NCI-H2196 (cell line): ENCODE results near the gene TMEM191B.
"Not testable (repeated sequence)": the region's sequence is repeated elsewhere in the genome, so short reads cannot be mapped to it uniquely, and the experiment has no call there.

Source experiments
- DNase-seq: peaks from one replicate; lab custom pipeline; 2025; ENCODE audit not compliant: unreplicated experiment; lab: John Stamatoyannopoulos, UW

Gene TMEM191B

DNA sequence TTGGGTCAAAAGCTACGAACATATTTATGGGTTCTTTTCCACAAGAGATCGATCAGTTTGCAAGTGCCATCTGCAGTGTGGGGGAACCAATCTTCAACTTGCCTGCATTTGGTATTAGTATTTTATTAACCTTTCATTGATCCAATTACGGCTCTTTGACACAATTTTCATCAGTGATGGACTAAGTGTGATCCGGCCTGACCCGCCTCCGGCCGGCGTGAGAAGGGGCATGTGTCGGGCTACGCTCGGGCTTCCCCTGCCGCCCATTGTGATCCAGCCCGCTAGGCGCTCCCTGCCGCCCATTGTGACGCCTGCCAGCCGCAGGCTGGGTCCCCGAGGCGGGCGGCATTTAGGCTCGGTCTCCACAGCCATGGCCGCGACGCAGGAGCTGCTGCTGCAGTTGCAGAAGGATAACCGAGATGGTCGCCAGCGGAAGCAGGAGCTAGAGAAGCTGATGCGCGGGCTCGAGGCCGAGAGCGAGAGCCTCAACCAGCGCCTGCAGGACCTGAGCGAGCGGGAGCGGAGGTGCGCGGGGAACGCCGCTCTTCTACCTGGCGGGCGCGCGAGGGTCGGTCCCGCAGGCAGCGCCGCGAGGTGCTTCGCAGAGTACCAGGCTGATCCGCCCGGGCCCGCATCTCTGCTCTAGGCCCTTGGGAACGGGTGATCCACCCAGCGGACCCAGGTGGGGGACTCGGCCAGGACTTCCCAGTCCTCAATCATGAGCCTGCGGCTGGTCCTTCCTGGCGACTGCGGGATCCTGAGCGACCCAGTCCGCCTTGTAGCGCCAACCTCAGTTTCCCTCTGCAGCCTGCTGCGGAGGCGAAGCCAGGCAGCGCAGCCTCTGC is at the start of gene TMEM191B:
Gene TMEM191B (plus strand): TSS at position 51 of the 845 bp plus-strand sequence. CDS start 179 bp downstream, at position 230.
- DNase-seq, result not testable (repeated sequence)

DNA sequence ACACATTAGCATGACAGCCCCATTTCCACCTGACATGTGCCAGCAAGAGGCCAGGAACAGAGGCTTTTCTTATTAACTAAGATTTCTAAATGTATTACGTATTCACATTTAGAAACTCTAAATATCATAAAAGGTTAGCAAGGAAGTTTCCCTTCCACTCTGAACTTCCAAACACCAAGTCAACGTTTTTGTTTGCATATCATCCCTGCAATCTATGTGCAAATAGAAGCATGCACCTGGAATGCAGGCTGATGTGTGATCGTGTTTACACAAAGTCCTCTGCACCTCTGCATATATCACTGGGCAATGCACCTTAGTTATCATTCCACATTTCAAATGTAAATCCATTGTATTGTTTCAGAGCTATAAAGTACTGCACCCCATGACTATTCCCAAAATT is 31.4 kb upstream of the TMEM191B start:
- DNase-seq, result not testable (repeated sequence)

- DNase-seq, result not testable (repeated sequence)
Measured at GRCh38 chr22:18511327-18511726, 16.3 kb upstream of the TMEM191B start.

- DNase-seq, result not testable (repeated sequence)
Measured at GRCh38 chr22:18512378-18512777, 15.2 kb upstream of the TMEM191B start.

- not testable (repeated sequence) for DNase-seq
Measured at GRCh38 chr22:18513454-18513853, 14.1 kb upstream of the TMEM191B start.

DNA sequence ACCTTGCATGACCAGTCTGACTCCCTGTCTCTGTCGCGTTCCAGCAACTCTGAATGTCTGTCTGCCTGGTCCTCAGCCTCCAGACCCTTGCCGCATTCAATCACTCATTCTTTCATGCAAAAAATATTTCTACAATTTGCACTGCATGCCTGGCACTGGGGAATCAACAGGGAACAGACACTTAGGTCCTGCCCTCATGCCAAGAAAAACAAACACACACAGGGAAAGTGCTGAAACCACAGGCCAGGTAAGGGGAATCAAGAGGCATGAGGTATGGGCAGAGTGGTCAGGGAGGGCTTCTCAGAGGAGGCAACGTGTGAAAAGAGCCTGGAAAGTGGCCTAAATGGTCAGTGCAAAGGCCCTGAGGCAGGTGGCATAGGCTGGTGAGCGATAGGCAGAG is 9.5 kb upstream of the TMEM191B start, which contains the start of gene GGTLC3:
Gene GGTLC3 (minus strand): TSS at position 101 of the 400 bp plus-strand sequence. CDS start 264 bp downstream, outside the sequence.
- not testable (repeated sequence) for DNase-seq

- DNase-seq, result not testable (repeated sequence)
Measured at GRCh38 chr22:18522762-18523161, 4.8 kb upstream of the TMEM191B start.

- DNase-seq, result not testable (repeated sequence)
Measured at GRCh38 chr22:18523328-18523727, 4.3 kb upstream of the TMEM191B start.

- not testable (repeated sequence) for DNase-seq
Measured at GRCh38 chr22:18528597-18529415, 1.2 kb downstream of the TMEM191B start.

GRCh38 chr22:18529416-18530145 is 2.0 kb downstream of the TMEM191B start:
- DNase-seq, result not testable (repeated sequence)

GRCh38 chr22:18533633-18534032 is 6.0 kb downstream of the TMEM191B start:
- DNase-seq, result not testable (repeated sequence)

- DNase-seq, result not testable (repeated sequence)
Measured at GRCh38 chr22:18534315-18534714, 6.7 kb downstream of the TMEM191B start.

DNA sequence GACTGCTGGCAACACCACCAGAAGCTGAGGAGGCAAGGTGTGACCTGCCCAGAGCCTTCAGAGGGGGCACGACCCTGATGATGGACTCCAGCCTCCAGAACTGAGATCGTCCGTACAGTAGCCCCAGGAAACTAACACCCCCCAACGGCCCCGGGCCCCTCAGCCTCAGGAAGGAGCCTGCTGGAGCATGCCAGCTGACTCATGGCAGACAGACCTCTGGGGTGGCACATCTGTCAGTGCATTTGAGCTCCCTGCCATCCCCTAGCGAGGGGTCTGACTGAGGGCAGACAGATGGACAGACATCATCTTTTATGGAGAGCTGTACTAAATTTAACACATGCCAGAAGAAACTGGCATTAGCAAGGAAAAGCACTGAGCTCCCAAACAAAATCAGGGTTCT is 12.4 kb downstream of the TMEM191B start:
- DNase-seq, result not testable (repeated sequence)

GRCh38 chr22:18543400-18543799 is 15.8 kb downstream of the TMEM191B start:
- DNase-seq, result not testable (repeated sequence)

DNA sequence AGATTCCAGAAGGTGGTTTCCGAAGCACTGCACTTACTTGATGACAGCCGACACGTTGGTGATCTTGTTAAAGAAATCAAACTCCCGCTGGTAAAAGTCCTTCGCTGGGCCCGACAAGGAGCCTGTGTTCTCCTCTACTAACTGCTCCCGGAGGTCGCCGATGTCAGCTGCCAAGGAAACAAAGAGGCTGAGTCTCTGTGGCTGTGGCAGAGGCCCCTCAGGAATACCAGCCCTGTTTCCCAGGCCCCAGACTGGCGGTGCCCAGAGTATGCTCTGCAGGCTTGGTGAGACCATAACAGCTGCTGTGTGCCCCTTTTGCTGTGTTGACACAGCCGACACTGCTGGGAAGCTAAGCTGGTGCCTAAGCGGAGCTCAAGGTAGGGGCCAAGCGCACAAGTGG is 17.0 kb downstream of the TMEM191B start:
- DNase-seq, result not testable (repeated sequence)

- DNase-seq, result not testable (repeated sequence)
Measured at GRCh38 chr22:18549458-18550179, 22.0 kb downstream of the TMEM191B start.

DNA sequence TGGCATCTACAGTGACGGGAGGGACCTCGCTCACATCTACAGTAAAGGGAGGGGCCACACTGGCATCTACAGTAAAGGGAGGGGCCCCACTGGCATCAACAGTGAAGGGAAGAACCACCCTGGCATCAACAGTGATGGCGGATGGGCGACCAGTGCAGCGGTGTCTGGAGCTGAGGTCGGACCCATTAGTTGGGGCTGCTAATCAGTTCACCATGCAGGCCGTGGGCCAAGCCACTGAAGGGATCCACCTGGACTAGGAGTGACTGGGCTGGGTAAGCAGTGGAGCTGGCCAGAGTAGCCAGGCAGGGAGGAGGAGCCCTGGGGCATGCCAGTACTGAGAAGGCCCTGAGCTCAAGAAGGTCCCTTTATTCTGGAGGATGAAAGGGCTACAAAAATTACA is 23.4 kb downstream of the TMEM191B start:
- not testable (repeated sequence) for DNase-seq

DNA sequence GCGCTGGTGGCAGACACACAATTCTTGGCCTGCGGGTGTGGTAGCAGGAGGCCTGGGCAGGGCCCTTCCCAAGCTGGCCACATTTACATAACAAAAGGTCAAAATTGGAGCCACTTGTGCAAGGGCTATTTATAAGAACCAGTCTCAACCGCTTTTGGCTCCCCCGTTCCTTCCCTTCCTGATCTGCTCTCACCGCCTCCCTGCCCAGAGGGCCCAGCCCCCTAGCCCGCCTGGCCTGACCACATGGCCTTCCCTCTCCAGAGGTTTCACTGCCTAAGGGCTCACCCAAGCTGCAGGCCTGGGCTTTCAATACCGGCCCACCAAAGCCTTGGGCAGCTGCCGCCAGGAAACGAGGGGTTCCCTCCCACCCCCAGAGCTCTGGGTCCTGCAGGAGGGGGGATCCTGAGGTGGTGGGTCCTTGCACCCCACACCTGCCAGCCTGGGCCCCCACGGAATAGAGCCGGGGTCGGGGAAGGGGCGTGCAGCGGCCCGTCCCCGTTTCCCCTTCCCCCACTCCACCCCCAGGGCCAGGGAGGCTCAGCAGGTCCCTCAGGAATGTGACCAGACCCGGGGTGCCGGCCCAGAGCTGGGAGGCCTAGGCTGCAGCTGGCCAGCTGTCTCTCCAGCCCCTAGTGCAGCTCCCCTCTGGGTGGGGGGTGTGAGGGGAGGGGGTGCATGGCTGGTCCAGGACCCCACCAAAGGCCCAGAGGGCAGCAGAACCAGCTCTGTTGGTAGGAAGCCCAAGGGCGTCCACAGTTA is 25.4 kb downstream of the TMEM191B start:
- DNase-seq, result not testable (repeated sequence)
